IPS DF 19.7 (cell line): ENCODE measurements around the gene INTS7.
"Not testable (repeated sequence)": the region's sequence is repeated elsewhere in the genome, so short reads cannot be mapped to it uniquely, and the experiment has no call there.

Experiments used
- DNase-seq: peaks from one replicate; pipeline ENCODE4 v3.0.0-alpha.2; 2013; ENCODE audit warnings: low read depth, low spot score

Gene INTS7

GRCh38 chr1:212037900-212038299 is 2.5 kb upstream of the INTS7 start:
- no peak for DNase-seq

- DNase-seq: no peak
Observed at GRCh38 chr1:212035835-212036605, 663 bp upstream of the INTS7 start.

GRCh38 chr1:212034516-212035122 is 738 bp downstream of the INTS7 start:
- no peak for DNase-seq

GRCh38 chr1:212030936-212031528 is 4.3 kb downstream of the INTS7 start:
- no peak for DNase-seq

GRCh38 chr1:212027727-212028126 is 7.6 kb downstream of the INTS7 start:
- not testable (repeated sequence) for DNase-seq

- no peak for DNase-seq
Observed at GRCh38 chr1:212024469-212025149, 10.7 kb downstream of the INTS7 start.

- not testable (repeated sequence) for DNase-seq
Observed at GRCh38 chr1:212022908-212023307, 12.4 kb downstream of the INTS7 start.

GRCh38 chr1:212021563-212021962 is 13.8 kb downstream of the INTS7 start:
- no peak for DNase-seq

- DNase-seq: no peak
Observed at GRCh38 chr1:212020975-212021374, 14.4 kb downstream of the INTS7 start.

- DNase-seq: no peak
Observed at GRCh38 chr1:212013672-212014071, 21.7 kb downstream of the INTS7 start.

GRCh38 chr1:212012034-212012740 is 23.2 kb downstream of the INTS7 start:
- peak; percentile 33 for DNase-seq

GRCh38 chr1:212010004-212010403 is 25.4 kb downstream of the INTS7 start:
- DNase-seq: no peak

- DNase-seq: no peak
Observed at GRCh38 chr1:212009561-212009960, 25.8 kb downstream of the INTS7 start.

GRCh38 chr1:212007886-212008285 is 27.5 kb downstream of the INTS7 start:
- no peak for DNase-seq

- no peak for DNase-seq
Observed at GRCh38 chr1:212007178-212007577, 28.2 kb downstream of the INTS7 start.

- DNase-seq: no peak
Observed at GRCh38 chr1:212004895-212005608, 30.3 kb downstream of the INTS7 start.

GRCh38 chr1:212002536-212002935 is 32.8 kb downstream of the INTS7 start:
- no peak for DNase-seq

- DNase-seq: not testable (repeated sequence)
Observed at GRCh38 chr1:211997426-211997825, 37.9 kb downstream of the INTS7 start.

GRCh38 chr1:211991695-211992094 is 43.7 kb downstream of the INTS7 start:
- no peak for DNase-seq

GRCh38 chr1:211986628-211987254 is 48.6 kb downstream of the INTS7 start:
- DNase-seq: no peak
